GM20000 (cell line): Measurements from ENCODE around the gene CEP43.

ENCODE experiments used
- DNase-seq: peaks from one replicate; pipeline ENCODE4 v3.0.0; 2012; ENCODE audit warnings: low spot score
- CTCF ChIP-seq: IDR thresholded peaks from 2 replicates; pipeline ENCODE4 v1.5.1; 2012; ENCODE audit warnings: mild to moderate bottlenecking, control low read depth; ENCODE audit errors: extremely low read depth, missing control alignments

Gene CEP43

GRCh38 chr6:167044696-167045095 is 45.5 kb downstream of the CEP43 start:
- TF ChIP-seq CTCF: no peak
- no peak for DNase-seq

- TF ChIP-seq CTCF: no peak
- no peak for DNase-seq
These were observed 46.8 kb downstream of the CEP43 start for GRCh38 chr6:167045828-167046580.

GRCh38 chr6:167046861-167047495 is 47.8 kb downstream of the CEP43 start:
- TF ChIP-seq CTCF: no peak
- DNase-seq: no peak

- peak; percentile 72 for DNase-seq
- TF ChIP-seq CTCF: no peak
These were observed 48.4 kb downstream of the CEP43 start for GRCh38 chr6:167047554-167047953.
